Measurements from ENCODE around the gene RCC2. TPM values are rescaled to one million over a fixed set of nuclear protein-coding genes. Genes with fewer than 3 reads are reported as not detected.

RCC2 gene
- total RNA-seq, 1 experiment from 2014 or later: 473 TPM

GRCh38 chr1:17393230-17393629 lies 46.2 kb downstream of the RCC2 start:
- no peak for TF ChIP-seq CTCF (conservative IDR thresholded peaks at IDR 0.05)
- H3K27me3 Mint-ChIP-seq (ENCODE audit: low read depth): peaks cover 12% of the 10 kb centered on the region
- no peaks in the 10 kb centered on the region for H4K20me1 ChIP-seq (ENCODE audit: control insufficient read depth, insufficient read depth, insufficient read length)

More at GRCh38 chr1:17393230-17393629, 46.2 kb downstream of the RCC2 start:
- Histone ChIP-seq H2AFZ (ENCODE audit: low read length) (no peak overlapping the region), H3T11ph (ENCODE audit: low read length) (no peak overlapping the region), H3K79me1 (ENCODE audit: insufficient read depth, low read depth, low read length, poor library complexity, severe bottlenecking) (no peaks in the 10 kb centered on the region), H3K9ac (ENCODE audit: extremely low read depth, insufficient read length, low read length) (no peak overlapping the region), H3K23me2 (ENCODE audit: insufficient read length, low read depth, low read length, poor library complexity, severe bottlenecking) (no peaks in the 10 kb centered on the region), H3K4ac (ENCODE audit: low read depth, low read length) (no peak overlapping the region), H4K5ac (ENCODE audit: insufficient read length, low read depth, low read length) (no peak overlapping the region), H3K56ac (ENCODE audit: insufficient read length, low read depth, low read length) (no peak overlapping the region), H2BK12ac (ENCODE audit: insufficient read length, low read depth, low read length) (no peak overlapping the region), H3K27me3 (ENCODE audit: insufficient read depth, low read length) (no peaks in the 10 kb centered on the region; the same call in 1 of the 2 replicates), H3K27ac (ENCODE audit: insufficient read length, low read depth, low read length) (no peak overlapping the region), H2AK5ac (ENCODE audit: insufficient read length, low read length) (no peak overlapping the region), H4K8ac (replicated peaks; ENCODE audit: insufficient read length, low read depth, low read length) (no peak overlapping the region), H3K79me2 (ENCODE audit: insufficient read depth, low read length) (no peaks in the 10 kb centered on the region), H4K91ac (ENCODE audit: insufficient read length, low read depth, low read length) (no peak overlapping the region), H2BK120ac (ENCODE audit: low read depth, low read length, poor library complexity, severe bottlenecking) (no peak overlapping the region), H2BK20ac (ENCODE audit: low read depth, low read length, poor library complexity, severe bottlenecking) (no peak overlapping the region), H3K9me3 (ENCODE audit: control insufficient read depth, low read depth, low read length) (no peaks in the 10 kb centered on the region), H3K14ac (ENCODE audit: insufficient read depth, low read length) (no peak overlapping the region), H2BK5ac (ENCODE audit: insufficient read length, low read length) (no peak overlapping the region), H3K4me2 (ENCODE audit: insufficient read depth, insufficient read length, low read length) (no peak overlapping the region), H3K4me1 (ENCODE audit: insufficient read depth, low read length) (no peaks in the 10 kb centered on the region), H3K23ac (ENCODE audit: insufficient read length, low read depth, low read length) (no peak overlapping the region), H3K18ac (ENCODE audit: insufficient read length, low read depth, low read length) (no peak overlapping the region), H2BK15ac (ENCODE audit: low read depth, low read length) (no peak overlapping the region)
- no peaks in the 10 kb centered on the region for H3K4me1 Mint-ChIP-seq
- H3K27ac Mint-ChIP-seq: no peak overlapping the region
- no CpG with 5 or more reads among the region's 8 CpGs for WGBS (ENCODE audit: extremely low coverage, insufficient read length, low lambda C conversion rate)
- no peak for DNase-seq
- no peaks in the 10 kb centered on the region for H3K36me3 Mint-ChIP-seq (ENCODE audit: insufficient read depth in 1 of 3, low read depth in 3 of 3)
- H3K9me3 Mint-ChIP-seq: no peaks in the 10 kb centered on the region
- no peak overlapping the region for H3K4me3 Mint-ChIP-seq
